PC-3 (cell line): Measurements from ENCODE around the gene CABCOCO1. TPM values are rescaled to one million over a fixed set of nuclear protein-coding genes. Genes with fewer than 3 reads are reported as not detected.

Source experiments
- ATAC-seq: fragments of 200-7000 bp; cut with Tn5 transposase; 2 replicates; pipeline ENCODE4 v1.9.1; 2020; ENCODE audit warnings: mild to moderate bottlenecking, moderate library complexity
- BruUV-seq: library from RNA; stranded (reverse); fragments of 400-500 nt; replicated peaks from 2 replicates; lab custom pipeline; 2021; lab: Mats Ljungman, UMichigan
- CTCF ChIA-PET: fragments of 300-600 bp; sonication (Branson Sonifier 250); formaldehyde crosslinking; loops from one replicate; lab custom pipeline; 2022; ENCODE audit warnings: antibody characterized with exemption; lab: Charles Lee
- POLR2A ChIA-PET: fragments of 300-600 bp; sonication (Branson Sonifier 250); formaldehyde crosslinking; loops from one replicate; lab custom pipeline; 2022; ENCODE audit warnings: antibody characterized with exemption; ENCODE audit not compliant: unreplicated experiment; lab: Charles Lee
- DNase-seq: peaks from one replicate; pipeline ENCODE4 v3.0.0-alpha.2; 2015
- H2AFZ ChIP-seq: fragments of 300-600 bp; sonication (generic); 2 replicates; pipeline ENCODE4 v1.6.0; 2016; ENCODE audit warnings: antibody characterized with exemption, low read length
- H3F3A ChIP-seq: fragments of 300-600 bp; sonication (generic); one replicate; pipeline ENCODE4 v1.6.0; 2017; ENCODE audit warnings: antibody characterized with exemption, low read length, control low read depth, mild to moderate bottlenecking; ENCODE audit not compliant: unreplicated experiment
- H3K27ac ChIP-seq: fragments of 300-600 bp; sonication (generic); 2 replicates; pipeline ENCODE4 v1.5.1; 2016; ENCODE audit warnings: mild to moderate bottlenecking, low read length
- H3K27me3 ChIP-seq: fragments of 300-600 bp; sonication (generic); 2 replicates; pipeline ENCODE4 v1.6.1; 2016; ENCODE audit warnings: low read length, mixed read lengths
- H3K36me3 ChIP-seq: fragments of 300-600 bp; sonication (generic); 2 replicates; pipeline ENCODE4 v1.6.1; 2016; ENCODE audit warnings: low read depth, mixed run types, low read length, mixed read lengths
- H3K4me1 ChIP-seq: fragments of 300-600 bp; sonication (generic); 2 replicates; pipeline ENCODE4 v1.5.1; 2016; ENCODE audit warnings: low read length; ENCODE audit not compliant: insufficient read depth
- H3K4me2 ChIP-seq: fragments of 300-600 bp; sonication (generic); 2 replicates; pipeline ENCODE4 v1.6.0; 2016; ENCODE audit warnings: low read length
- H3K4me3 ChIP-seq: fragments of 300-600 bp; sonication (generic); 2 replicates; pipeline ENCODE4 v1.5.1; 2016; ENCODE audit warnings: mild to moderate bottlenecking, low read length, mixed read lengths
- H3K79me2 ChIP-seq: fragments of 300-600 bp; sonication (generic); 2 replicates; pipeline ENCODE4 v1.6.1; 2017; ENCODE audit warnings: low read length, mixed read lengths
- H3K9ac ChIP-seq: fragments of 300-600 bp; sonication (generic); 2 replicates; pipeline ENCODE4 v1.6.0; 2016; ENCODE audit warnings: mild to moderate bottlenecking, low read length
- H3K9me2 ChIP-seq: fragments of 300-600 bp; sonication (generic); replicated peaks from 2 replicates; pipeline ENCODE4 v1.6.1; 2016; ENCODE audit warnings: mixed run types, low read length, mixed read lengths
- H3K9me3 ChIP-seq: fragments of 300-600 bp; sonication (generic); 2 replicates; pipeline ENCODE4 v1.6.1; 2016; ENCODE audit warnings: low read length, mixed read lengths
- H4K20me1 ChIP-seq: fragments of 300-600 bp; sonication (generic); 2 replicates; pipeline ENCODE4 v1.6.1; 2016; ENCODE audit warnings: low read length, mixed read lengths
- CTCF ChIP-seq: fragments of 300-600 bp; sonication (generic); conservative IDR thresholded peaks from 2 replicates; pipeline ENCODE4 v1.5.1; 2017; ENCODE audit warnings: antibody characterized with exemption, low read depth, mild to moderate bottlenecking, low read length
- EZH2 ChIP-seq: fragments of 300-600 bp; sonication (generic); IDR thresholded peaks from one replicate; pipeline ENCODE4 v1.6.1; 2017; ENCODE audit warnings: antibody characterized with exemption, mild to moderate bottlenecking, low read length; ENCODE audit not compliant: unreplicated experiment
- EZH2phosphoT487 ChIP-seq: fragments of 300-600 bp; sonication (generic); IDR thresholded peaks from 2 replicates; pipeline ENCODE4 v1.6.1; 2018; ENCODE audit warnings: mild to moderate bottlenecking, antibody characterized with exemption, low read length, borderline replicate concordance
- intact Hi-C: fragments of 100-400 bp; cut with micrococcal nuclease; formaldehyde crosslinking; loops from 2 replicates; pipeline ENCODE4 v1.9.0; 2023
- total RNA-seq: library from RNA; depleted of rRNA; stranded (reverse); fragments of >200 nt; gene quantifications from 2 replicates; pipeline ENCODE4 v1.2.3, GENCODE V29; 2014

Gene CABCOCO1
- total RNA-seq, 1 experiment from 2014 or later: not detected

GRCh38 chr10:61775111-61775510 lies 112.4 kb downstream of the CABCOCO1 start:
- ChIA-PET CTCF (no interaction called here), POLR2A (no interaction called here)
- Histone ChIP-seq H3F3A (no peaks in the 10 kb centered on the region), H3K79me2 (no peaks in the 10 kb centered on the region), H3K4me2 (no peak overlapping the region), H3K27ac (no peak overlapping the region), H4K20me1 (no peaks in the 10 kb centered on the region), H3K4me3 (no peak overlapping the region), H3K9me3 (no peaks in the 10 kb centered on the region), H3K36me3 (no peaks in the 10 kb centered on the region), H3K9me2 (peaks cover 4% of the 10 kb centered on the region; the same call in 1 of the 2 replicates), H3K4me1 (peaks cover 8% of the 10 kb centered on the region), H3K9ac (no peak overlapping the region), H2AFZ (no peak overlapping the region), H3K27me3 (no peaks in the 10 kb centered on the region)
- intact Hi-C loops: no loop called here
- no TSS peak for BruUV-seq
- TF ChIP-seq EZH2 (no peak), EZH2phosphoT487 (no peak), CTCF (no peak)
- ATAC-seq (no peak), DNase-seq (no peak)

- H3K9me3 ChIP-seq: no peaks in the 10 kb centered on the region
- no peak overlapping the region for H3K4me3 ChIP-seq
- CTCF ChIA-PET: no interaction called here
- no TSS peak for BruUV-seq
- ATAC-seq (no peak), DNase-seq (no peak)
- POLR2A ChIA-PET: no interaction called here
- 0 out of 2 replicates have a peak overlapping the region, but pooled peaks have one; percentile 1 for H2AFZ ChIP-seq
- intact Hi-C loops: no loop called here
- H4K20me1 ChIP-seq: no peaks in the 10 kb centered on the region
- no peaks in the 10 kb centered on the region for H3F3A ChIP-seq
- TF ChIP-seq CTCF (no peak), EZH2phosphoT487 (no peak), EZH2 (no peak)
- H3K9me2 ChIP-seq: peaks cover 10% of the 10 kb centered on the region; the same call in 1 of the 2 replicates
- no peak overlapping the region for H3K9ac ChIP-seq
- no peaks in the 10 kb centered on the region for H3K36me3 ChIP-seq
- no peaks in the 10 kb centered on the region for H3K79me2 ChIP-seq
- no peak overlapping the region for H3K4me2 ChIP-seq
- H3K4me1 ChIP-seq: peaks cover 15% of the 10 kb centered on the region
- H3K27ac ChIP-seq: no peak overlapping the region
- no peaks in the 10 kb centered on the region for H3K27me3 ChIP-seq
Measured at GRCh38 chr10:61776615-61777266, 114.0 kb downstream of the CABCOCO1 start.

- ChIA-PET CTCF (interaction anchor here (0.5 to 1.1 kb wide), 2 partner anchors 27 to 172 kb away, joined by 3 read pairs; no protein-coding TSS in a partner anchor), POLR2A (no interaction called here)
- Histone ChIP-seq H3K4me3 (no peak overlapping the region), H3K4me1 (peaks cover 24% of the 10 kb centered on the region), H3K79me2 (no peaks in the 10 kb centered on the region), H3K9ac (no peak overlapping the region), H3K4me2 (no peak overlapping the region), H3K27me3 (no peaks in the 10 kb centered on the region), H3K36me3 (no peaks in the 10 kb centered on the region), H4K20me1 (no peaks in the 10 kb centered on the region), H3F3A (no peaks in the 10 kb centered on the region), H3K9me3 (no peaks in the 10 kb centered on the region), H2AFZ (no peak overlapping the region), H3K9me2 (peaks cover 11% of the 10 kb centered on the region; the same call in 1 of the 2 replicates), H3K27ac (no peak overlapping the region)
- intact Hi-C loops: no loop called here
- no peak for ATAC-seq
- DNase-seq: no peak
- TF ChIP-seq EZH2 (no peak), CTCF (no peak), EZH2phosphoT487 (no peak)
- BruUV-seq: no TSS peak
Measured at GRCh38 chr10:61778137-61778536, 115.4 kb downstream of the CABCOCO1 start.
